ENCODE measurements around the gene GLE1.

- TF ChIP-seq CTCF (conservative IDR thresholded peaks at IDR 0.05) (no peak), EZH2 (IDR thresholded peaks at IDR 0.05; ENCODE audit: low read depth) (no peak)
These were observed 51.8 kb downstream of the GLE1 start for GRCh38 chr9:128556276-128556675.
